Adrenal gland (tissue), 5 donors: ENCODE data around the gene ANKS1B.

ENCODE experiments used
- CTCF ChIP-seq, 6 experiments: fragments of 450-650 bp in 4 of 6; fragments of 200-600 bp in 2 of 6; sonication (generic) in 1 of 6; IDR thresholded peaks; 1 replicate in 5 of 6; 2 replicates in 1 of 6; pipeline versions ENCODE4 v1.5.1 to v1.8.0; 2016 to 2021; ENCODE audit warnings: antibody characterized with exemption in 6 of 6, mild to moderate bottlenecking in 2 of 6, moderate library complexity in 1 of 6
- POLR2A ChIP-seq, 2 donors: fragments of 450-650 bp; IDR thresholded peaks; one replicate each; pipeline ENCODE4 v1.6.1; 2017; ENCODE audit warnings: antibody characterized with exemption in 2 of 2, mild to moderate bottlenecking in 2 of 2, moderate library complexity in 1 of 2
- donor health status: DM: no; HTN: no; CAD: no.

GRCh38 chr12:98819071-98819470 is 1165.7 kb downstream of the ANKS1B start:
- no peak for TF ChIP-seq CTCF (IDR thresholded peaks at IDR 0.05)
- TF ChIP-seq POLR2A (IDR thresholded peaks at IDR 0.05), result no peak
